Loucy (cell line): ENCODE measurements around the gene APOL2.

Experiments
- H2AFZ ChIP-seq: fragments of 200-600 bp; sonication (generic); 2 replicates; pipeline ENCODE4 v1.6.0; 2016; ENCODE audit warnings: antibody characterized with exemption, mild to moderate bottlenecking, low read length, moderate library complexity
- H3F3A ChIP-seq: fragments of 200-600 bp; 2 replicates; pipeline ENCODE4 v1.6.0; 2016; ENCODE audit warnings: antibody characterized with exemption, low read depth, mild to moderate bottlenecking
- H3K27me3 ChIP-seq: fragments of 200-600 bp; sonication (generic); 2 replicates; pipeline ENCODE4 v1.6.1; 2014; ENCODE audit warnings: low read length, mild to moderate bottlenecking; ENCODE audit not compliant: insufficient read depth, poor library complexity, severe bottlenecking
- H3K36me3 ChIP-seq: fragments of 200-600 bp; sonication (generic); 2 replicates; pipeline ENCODE4 v1.6.1; 2016; ENCODE audit warnings: low read length; ENCODE audit not compliant: insufficient read depth
- H3K4me1 ChIP-seq: fragments of 200-600 bp; sonication (generic); 2 replicates; pipeline ENCODE4 v1.5.1; 2014; ENCODE audit warnings: low read length, mild to moderate bottlenecking; ENCODE audit not compliant: insufficient read depth, poor library complexity, severe bottlenecking
- H3K4me2 ChIP-seq: fragments of 200-600 bp; sonication (generic); 2 replicates; pipeline ENCODE4 v1.6.0; 2014; ENCODE audit warnings: antibody characterized with exemption, low read length, low read depth, mild to moderate bottlenecking; ENCODE audit not compliant: poor library complexity, severe bottlenecking
- H3K4me3 ChIP-seq: fragments of 200-600 bp; sonication (generic); 2 replicates; pipeline ENCODE4 v1.5.1; 2014; ENCODE audit warnings: low read length, mild to moderate bottlenecking, mixed read lengths; ENCODE audit not compliant: poor library complexity, severe bottlenecking
- H3K79me2 ChIP-seq: fragments of 200-600 bp; sonication (generic); 2 replicates; pipeline ENCODE4 v1.6.1; 2014; ENCODE audit warnings: low read length; ENCODE audit not compliant: insufficient read depth
- H3K9ac ChIP-seq: fragments of 200-600 bp; sonication (generic); 2 replicates; pipeline ENCODE4 v1.6.0; 2014; ENCODE audit warnings: mild to moderate bottlenecking, low read depth, low read length, moderate library complexity; ENCODE audit not compliant: poor library complexity, severe bottlenecking
- H3K9me2 ChIP-seq: fragments of 200-600 bp; sonication (generic); replicated peaks from 2 replicates; pipeline ENCODE4 v1.6.1; 2016; ENCODE audit warnings: low read depth, low read length, mixed read lengths
- H3K9me3 ChIP-seq: fragments of 200-600 bp; sonication (generic); 2 replicates; pipeline ENCODE4 v1.6.1; 2014; ENCODE audit warnings: mild to moderate bottlenecking, antibody characterized with exemption, low read length, low read depth; ENCODE audit not compliant: insufficient read depth
- H4K20me1 ChIP-seq: fragments of 200-600 bp; sonication (generic); 2 replicates; pipeline ENCODE4 v1.6.0; 2014; ENCODE audit warnings: antibody characterized with exemption, low read length, mild to moderate bottlenecking; ENCODE audit not compliant: insufficient read depth, poor library complexity, severe bottlenecking
- EZH2phosphoT487 ChIP-seq: fragments of 200-600 bp; IDR thresholded peaks from 2 replicates; pipeline ENCODE4 v1.6.1; 2018; ENCODE audit warnings: antibody characterized with exemption, mild to moderate bottlenecking, moderate library complexity, borderline replicate concordance
- TF ChIP-seq, protein P1 (sequence below): fragments of 200-600 bp; sonication (generic); conservative IDR thresholded peaks from 2 replicates; pipeline ENCODE4 v1.5.1; 2014; ENCODE audit warnings: mild to moderate bottlenecking, antibody characterized with exemption, low read length

Gene APOL2

DNA sequence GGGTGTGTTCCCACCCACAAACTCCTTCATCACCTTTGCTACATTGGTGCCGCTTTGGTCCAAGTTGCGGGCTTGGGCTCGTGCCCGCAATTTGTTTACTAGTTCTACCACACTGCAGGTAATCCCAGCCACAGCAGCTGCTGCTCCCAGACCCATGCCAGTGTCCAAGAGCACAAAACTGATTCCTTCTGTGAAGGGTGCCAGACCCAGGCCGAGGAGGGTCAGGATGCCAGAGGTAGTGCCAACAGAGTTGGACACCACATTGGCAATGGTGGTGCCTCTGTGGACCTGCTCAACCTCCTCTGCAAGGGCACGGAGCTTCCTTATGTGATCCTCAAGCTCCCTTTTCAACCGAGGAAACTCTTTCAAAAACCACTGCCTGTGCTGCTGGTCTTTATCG is 11.5 kb downstream of the APOL2 start:
- Histone ChIP-seq H3K36me3 (no peaks in the 10 kb centered on the region), H3K79me2 (no peaks in the 10 kb centered on the region), H3K4me2 (no peak overlapping the region), H3K9ac (no peak overlapping the region), H3K4me1 (no peaks in the 10 kb centered on the region), H3K9me2 (no peaks in the 10 kb centered on the region), H3K27me3 (no peaks in the 10 kb centered on the region), H3F3A (no peaks in the 10 kb centered on the region), H4K20me1 (no peaks in the 10 kb centered on the region), H2AFZ (no peak overlapping the region), H3K4me3 (no peak overlapping the region), H3K9me3 (no peaks in the 10 kb centered on the region)
- TF ChIP-seq EZH2phosphoT487 = no peak
- TF ChIP-seq, protein P1, sequence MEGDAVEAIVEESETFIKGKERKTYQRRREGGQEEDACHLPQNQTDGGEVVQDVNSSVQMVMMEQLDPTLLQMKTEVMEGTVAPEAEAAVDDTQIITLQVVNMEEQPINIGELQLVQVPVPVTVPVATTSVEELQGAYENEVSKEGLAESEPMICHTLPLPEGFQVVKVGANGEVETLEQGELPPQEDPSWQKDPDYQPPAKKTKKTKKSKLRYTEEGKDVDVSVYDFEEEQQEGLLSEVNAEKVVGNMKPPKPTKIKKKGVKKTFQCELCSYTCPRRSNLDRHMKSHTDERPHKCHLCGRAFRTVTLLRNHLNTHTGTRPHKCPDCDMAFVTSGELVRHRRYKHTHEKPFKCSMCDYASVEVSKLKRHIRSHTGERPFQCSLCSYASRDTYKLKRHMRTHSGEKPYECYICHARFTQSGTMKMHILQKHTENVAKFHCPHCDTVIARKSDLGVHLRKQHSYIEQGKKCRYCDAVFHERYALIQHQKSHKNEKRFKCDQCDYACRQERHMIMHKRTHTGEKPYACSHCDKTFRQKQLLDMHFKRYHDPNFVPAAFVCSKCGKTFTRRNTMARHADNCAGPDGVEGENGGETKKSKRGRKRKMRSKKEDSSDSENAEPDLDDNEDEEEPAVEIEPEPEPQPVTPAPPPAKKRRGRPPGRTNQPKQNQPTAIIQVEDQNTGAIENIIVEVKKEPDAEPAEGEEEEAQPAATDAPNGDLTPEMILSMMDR = no peak

DNA sequence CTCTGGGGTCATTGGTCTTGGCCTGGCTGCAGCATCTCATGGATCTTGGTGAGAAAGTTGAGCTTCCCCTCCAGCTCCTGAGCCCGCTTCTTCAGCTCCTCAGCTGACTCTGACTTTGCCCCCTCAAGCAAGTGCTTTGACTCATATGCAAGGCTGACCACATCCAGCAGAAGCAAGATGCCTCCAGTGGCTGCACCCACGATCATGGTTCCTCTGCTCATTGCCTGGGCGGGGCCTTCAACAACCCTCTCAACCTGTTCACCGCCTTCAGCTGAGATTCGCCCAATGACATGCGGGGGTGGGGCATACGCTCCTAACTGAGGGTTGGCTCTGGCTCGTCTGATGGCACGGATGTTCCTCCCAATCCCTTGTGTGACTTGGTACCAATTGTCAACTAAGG is 11.9 kb downstream of the APOL2 start:
- TF ChIP-seq EZH2phosphoT487 = no peak
- TF ChIP-seq, protein P1 = no peak
- Histone ChIP-seq H3K4me1 (no peaks in the 10 kb centered on the region), H3K79me2 (no peaks in the 10 kb centered on the region), H3K36me3 (no peaks in the 10 kb centered on the region), H3K4me2 (no peak overlapping the region), H3K9me2 (no peaks in the 10 kb centered on the region), H4K20me1 (no peaks in the 10 kb centered on the region), H3K9ac (no peak overlapping the region), H3K27me3 (no peaks in the 10 kb centered on the region), H3K9me3 (no peaks in the 10 kb centered on the region), H3F3A (no peaks in the 10 kb centered on the region), H3K4me3 (no peak overlapping the region), H2AFZ (no peak overlapping the region)

DNA sequence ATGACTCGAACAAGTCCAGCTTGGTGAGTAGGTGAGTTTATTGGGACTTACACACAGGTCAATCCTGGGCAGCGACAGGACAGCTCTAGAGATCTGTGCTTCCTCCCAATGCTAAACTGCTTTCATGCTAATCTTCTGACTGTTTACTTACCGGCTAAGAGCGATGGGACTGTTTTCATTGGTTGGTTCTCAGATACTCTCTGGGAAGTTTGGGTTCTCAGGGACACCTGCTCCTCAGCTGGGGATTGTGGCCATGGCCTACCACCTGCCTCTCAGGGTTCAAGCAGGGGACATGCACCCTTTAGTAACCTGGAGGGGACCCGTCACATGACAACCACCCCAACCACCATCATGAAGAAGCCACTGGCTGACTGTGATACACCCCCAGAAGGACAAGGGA is 13.1 kb downstream of the APOL2 start:
- Histone ChIP-seq H3K79me2 (no peaks in the 10 kb centered on the region), H3K27me3 (no peaks in the 10 kb centered on the region), H3K4me1 (no peaks in the 10 kb centered on the region), H4K20me1 (no peaks in the 10 kb centered on the region), H3K9me3 (no peaks in the 10 kb centered on the region), H3K9me2 (no peaks in the 10 kb centered on the region), H3K36me3 (no peaks in the 10 kb centered on the region), H3F3A (no peaks in the 10 kb centered on the region), H3K9ac (no peak overlapping the region), H3K4me3 (no peak overlapping the region), H2AFZ (no peak overlapping the region), H3K4me2 (no peak overlapping the region)
- TF ChIP-seq, protein P1 = no peak
- no peak for TF ChIP-seq EZH2phosphoT487
